LNCAP (cell line): Measurements from ENCODE around the gene NEK6.

Experiments
- CTCF ChIP-seq: fragments of 450-650 bp; IDR thresholded peaks from 2 replicates; pipeline ENCODE4 v1.5.1; 2017; ENCODE audit warnings: mild to moderate bottlenecking

The NEK6 gene

DNA sequence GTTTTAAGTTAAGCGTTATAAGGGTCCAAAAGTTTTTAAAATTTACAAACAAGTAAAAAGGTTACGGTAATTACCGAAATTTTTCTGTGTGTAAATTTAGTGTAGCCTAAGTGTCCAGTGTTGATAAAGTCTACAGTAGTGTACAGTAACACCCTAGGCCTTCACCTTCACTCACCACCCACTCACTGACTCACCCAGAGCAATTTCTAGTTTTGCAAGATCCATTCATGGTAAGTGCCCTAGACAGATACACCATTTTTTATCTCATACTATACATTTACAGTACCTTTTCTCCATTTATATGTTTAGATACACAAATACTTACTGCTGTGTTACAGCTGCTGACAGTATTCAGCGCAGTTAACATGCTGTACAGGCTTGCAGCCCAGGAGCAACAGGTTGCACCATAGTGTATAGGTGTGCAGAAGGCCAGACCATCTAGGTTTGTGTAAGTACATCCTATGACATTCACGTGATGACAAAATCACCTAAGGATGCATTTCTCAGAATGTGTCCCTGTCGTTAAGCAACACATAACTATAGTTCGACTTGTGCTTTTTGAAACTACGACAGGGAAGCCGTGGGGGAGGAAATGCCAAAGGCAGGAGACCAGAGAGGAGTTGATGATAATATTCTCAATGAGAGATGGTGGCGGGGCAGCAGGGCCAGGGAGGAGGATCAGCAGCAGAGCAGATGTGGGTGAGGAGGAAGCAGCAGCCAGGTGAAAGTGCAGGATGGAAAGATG, 108.9 kb downstream of the NEK6 start:
- TF ChIP-seq CTCF: no peak

DNA sequence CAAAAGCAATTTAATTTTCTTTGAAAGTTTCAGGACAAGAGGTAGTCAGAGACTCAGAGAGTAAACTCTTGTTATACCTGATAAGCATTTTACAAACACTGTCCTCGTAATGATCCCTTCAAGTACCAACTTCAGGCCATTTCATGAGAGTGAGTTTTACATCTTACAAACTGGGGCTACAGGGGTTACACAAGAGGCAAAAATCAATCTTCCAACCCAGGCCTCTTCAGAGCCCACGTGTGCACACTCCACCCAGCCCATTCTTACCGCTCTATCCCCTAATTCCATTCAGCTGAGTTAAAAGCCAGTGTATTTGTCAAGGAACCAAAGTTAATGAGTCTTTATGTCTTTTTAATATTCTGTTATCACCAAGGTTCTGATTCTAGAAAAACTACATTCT, 110.9 kb downstream of the NEK6 start:
- TF ChIP-seq CTCF: no peak

DNA sequence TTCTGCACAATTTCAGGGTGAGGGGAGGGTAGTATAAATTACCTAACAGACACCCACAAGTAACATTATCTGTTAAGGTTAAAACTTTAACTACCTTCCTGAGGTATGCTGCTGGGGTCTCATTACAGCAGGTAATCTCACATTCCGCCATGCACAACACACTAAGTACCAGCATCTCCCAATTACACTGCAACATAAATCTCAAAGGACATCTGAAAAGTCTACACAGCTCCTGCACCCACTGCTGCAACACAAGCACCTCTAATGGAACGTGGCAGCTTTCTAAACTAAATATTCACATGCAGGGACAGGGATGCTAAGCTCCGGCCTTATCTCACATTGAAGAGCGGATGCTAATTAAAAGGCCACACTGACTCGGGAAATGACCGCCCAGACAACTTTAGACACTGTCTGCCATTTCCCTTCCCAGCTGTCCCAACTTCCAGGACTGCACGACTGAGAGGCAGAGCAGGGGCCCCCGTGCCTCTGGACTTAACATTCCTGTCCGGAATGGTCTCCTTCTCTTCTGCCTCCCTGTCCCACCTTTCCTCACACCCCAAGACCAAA, 111.6 kb downstream of the NEK6 start:
- TF ChIP-seq CTCF: no peak

DNA sequence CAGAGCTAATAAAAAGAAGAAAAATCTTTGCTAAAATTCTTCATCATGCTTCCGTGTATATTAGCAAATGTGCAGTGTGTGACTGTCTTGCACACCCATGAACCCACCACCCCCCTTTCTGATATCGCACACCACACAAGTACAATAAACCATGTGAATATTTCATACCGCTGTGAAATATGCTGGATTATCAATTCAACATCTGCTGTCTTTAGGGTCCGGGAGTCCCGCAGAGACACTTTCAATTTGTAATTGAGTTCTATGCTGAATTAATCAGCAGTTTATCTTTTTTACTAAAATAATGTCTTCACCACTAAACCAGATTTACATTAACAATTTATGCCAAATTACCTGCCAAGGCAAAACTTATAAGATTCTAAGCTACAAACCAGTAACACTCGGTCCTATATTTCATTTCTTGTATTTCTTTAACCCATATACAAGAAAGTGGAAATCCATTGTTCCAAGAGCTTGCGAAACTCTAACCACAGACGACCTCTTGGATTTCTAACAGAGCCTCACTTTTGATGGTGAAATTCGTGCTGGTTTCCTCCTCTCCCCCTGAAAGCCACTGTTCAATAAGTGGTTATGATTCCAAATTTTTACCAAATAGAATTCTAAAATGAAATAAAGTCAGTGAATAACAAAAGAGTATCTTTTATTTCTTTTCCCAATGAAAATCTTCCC, 113.3 kb downstream of the NEK6 start:
- no peak for TF ChIP-seq CTCF

DNA sequence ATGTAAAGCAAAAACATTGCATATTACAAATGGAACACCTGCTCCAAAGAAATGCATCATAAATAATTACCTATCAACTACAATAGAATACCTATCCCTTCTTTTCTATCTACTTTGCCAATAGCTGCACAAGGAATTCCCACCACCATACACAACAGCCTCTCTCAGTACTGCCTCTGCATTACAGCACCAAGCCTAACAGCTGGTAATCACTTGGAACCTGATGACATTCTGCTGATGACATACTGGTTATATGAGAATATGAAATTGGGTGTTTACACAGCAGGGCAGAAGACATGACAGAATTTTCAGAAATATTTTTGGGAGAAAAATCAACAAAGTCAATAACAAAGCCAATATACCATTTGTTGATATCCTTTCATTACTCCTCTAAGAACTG, 114.3 kb downstream of the NEK6 start:
- no peak for TF ChIP-seq CTCF

DNA sequence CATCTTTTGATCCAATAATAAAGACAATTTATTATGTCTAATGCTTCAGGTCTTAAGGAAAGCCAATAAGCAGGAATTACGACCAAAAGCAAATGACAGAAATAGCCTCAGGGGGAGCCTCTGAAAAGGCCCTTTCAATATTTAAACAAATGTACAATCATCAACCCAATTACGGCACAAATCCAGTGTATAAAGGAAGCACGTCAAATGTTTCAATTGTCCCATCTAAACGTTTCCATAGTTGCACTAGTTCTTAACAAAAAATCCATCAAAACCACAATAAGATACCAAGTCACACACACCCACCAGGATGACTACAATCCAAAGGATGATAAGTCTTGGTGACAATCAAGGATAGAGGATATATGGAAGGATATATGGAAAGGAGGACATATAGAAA, 115.6 kb downstream of the NEK6 start:
- no peak for TF ChIP-seq CTCF

- no peak for TF ChIP-seq CTCF
Observed at GRCh38 chr9:124373851-124374250, 116.1 kb downstream of the NEK6 start.
